ENCODE measurements around the gene PNKP. TPM values are rescaled to one million over a fixed set of nuclear protein-coding genes. Genes with fewer than 3 reads are reported as not detected.

PNKP gene
- total and polyA plus RNA-seq, 7 donors, result 16.7 to 31.9 (median 21.7) TPM

DNA sequence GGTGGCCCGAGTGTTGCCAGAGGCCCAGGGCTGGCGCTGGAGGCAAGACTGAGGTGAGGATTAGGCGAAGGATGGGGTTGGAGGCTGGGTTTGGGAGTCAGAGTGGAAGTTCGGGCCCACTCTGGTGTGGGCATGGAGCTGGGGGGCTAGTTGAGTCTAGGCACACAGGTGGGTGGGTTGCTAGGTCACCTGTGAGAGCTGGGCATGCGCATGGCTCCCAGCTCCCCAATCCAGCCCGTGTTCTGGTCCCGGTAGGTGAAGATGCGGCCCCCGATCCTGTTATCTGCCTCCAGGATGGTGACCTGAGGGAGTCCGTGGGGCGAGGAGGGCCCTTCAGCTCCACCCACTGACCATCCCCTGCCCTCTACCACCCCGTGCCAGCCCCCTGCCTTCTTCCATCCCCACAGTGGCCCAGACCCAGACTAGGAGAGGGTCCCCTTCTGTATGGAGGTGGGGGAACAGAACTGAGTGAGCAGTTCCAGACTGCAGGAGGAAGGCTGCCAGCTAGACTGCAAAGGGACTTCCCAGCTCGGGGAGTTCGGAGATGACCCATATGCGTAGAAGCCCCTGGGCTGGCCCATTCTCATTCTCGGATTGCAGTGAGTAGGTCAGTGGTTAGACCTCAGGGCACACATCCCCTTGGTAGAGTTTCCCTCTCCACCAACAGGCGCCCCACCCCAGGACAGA lies 27.6 kb upstream of the PNKP start:
- peaks cover 5% of the 10 kb centered on the region for H3K4me1 ChIP-seq
- no peaks in the 10 kb centered on the region for H3K27me3 ChIP-seq (ENCODE audit: insufficient read depth in 3 of 3, low read length in 2 of 3)
- H3K4me3 ChIP-seq, result no peak overlapping the region
- TF ChIP-seq, protein P1, sequence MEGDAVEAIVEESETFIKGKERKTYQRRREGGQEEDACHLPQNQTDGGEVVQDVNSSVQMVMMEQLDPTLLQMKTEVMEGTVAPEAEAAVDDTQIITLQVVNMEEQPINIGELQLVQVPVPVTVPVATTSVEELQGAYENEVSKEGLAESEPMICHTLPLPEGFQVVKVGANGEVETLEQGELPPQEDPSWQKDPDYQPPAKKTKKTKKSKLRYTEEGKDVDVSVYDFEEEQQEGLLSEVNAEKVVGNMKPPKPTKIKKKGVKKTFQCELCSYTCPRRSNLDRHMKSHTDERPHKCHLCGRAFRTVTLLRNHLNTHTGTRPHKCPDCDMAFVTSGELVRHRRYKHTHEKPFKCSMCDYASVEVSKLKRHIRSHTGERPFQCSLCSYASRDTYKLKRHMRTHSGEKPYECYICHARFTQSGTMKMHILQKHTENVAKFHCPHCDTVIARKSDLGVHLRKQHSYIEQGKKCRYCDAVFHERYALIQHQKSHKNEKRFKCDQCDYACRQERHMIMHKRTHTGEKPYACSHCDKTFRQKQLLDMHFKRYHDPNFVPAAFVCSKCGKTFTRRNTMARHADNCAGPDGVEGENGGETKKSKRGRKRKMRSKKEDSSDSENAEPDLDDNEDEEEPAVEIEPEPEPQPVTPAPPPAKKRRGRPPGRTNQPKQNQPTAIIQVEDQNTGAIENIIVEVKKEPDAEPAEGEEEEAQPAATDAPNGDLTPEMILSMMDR (IDR thresholded peaks at IDR 0.05), result no peak
- H3K9me3 ChIP-seq, result no peaks in the 10 kb centered on the region
- intact Hi-C loops (cut with DNase I), result loop anchor here in 1 of 2 donors (5.0 kb wide), 1 partner anchor 32 kb away; the partner anchor contains the start of genes ATF5 and NUP62
- no peaks in the 10 kb centered on the region for H3K36me3 ChIP-seq (ENCODE audit: insufficient read depth in 1 of 2, low read depth in 1 of 2)
- 78 to 85% (median 81%) methylated on average over 17 of the region's 17 CpGs for WGBS, 3 donors
- no peak overlapping the region for H3K27ac ChIP-seq
- DNase-seq (no peak), ATAC-seq (no peak)

DNA sequence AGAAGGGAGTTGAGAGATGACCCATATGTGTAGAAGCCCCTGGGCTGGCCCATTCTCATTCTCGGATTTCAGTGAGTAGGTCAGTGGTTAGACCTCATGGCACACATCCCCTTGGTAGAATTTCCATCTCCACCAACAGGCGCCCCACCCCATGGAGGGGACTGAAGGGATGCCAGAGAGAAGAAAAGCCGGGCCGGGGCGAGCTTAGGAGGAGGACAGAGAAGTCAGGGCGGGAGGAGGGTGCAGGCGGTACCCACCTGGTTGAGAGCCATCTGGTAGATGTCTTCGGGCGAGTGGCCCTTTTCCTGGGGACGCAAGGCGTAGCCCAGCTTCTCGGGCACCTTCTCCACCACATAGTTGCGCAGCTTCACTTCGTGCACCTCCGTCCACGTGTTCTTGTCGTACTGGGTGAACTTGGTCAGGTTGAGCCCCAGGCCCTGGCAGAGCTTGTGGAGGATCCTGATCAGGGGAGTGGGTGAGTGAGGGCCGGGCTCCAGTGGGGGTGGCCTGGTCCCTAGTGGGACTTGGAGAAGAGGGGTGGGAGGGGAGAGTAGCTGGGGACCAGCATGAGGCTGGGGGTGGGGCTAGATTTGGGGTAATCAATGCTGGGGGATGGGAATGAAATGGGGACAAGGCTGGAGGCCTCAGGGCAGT lies 26.8 kb upstream of the PNKP start:
- peaks cover 0 to 4% of the 10 kb centered on the region in 2 donors for H3K36me3 ChIP-seq (ENCODE audit: insufficient read depth in 1 of 2, low read depth in 1 of 2)
- TF ChIP-seq, protein P1 (IDR thresholded peaks at IDR 0.05), result no peak
- H3K9me3 ChIP-seq, result no peaks in the 10 kb centered on the region
- H3K4me3 ChIP-seq, result no peak overlapping the region
- 88 to 96% (median 90%) methylated on average over 18 of the region's 18 CpGs for WGBS, 3 donors
- no peaks in the 10 kb centered on the region for H3K27me3 ChIP-seq (ENCODE audit: insufficient read depth in 3 of 3, low read length in 2 of 3)
- DNase-seq (no peak), ATAC-seq (no peak)
- peaks cover 9% of the 10 kb centered on the region for H3K4me1 ChIP-seq
- H3K27ac ChIP-seq, result no peak overlapping the region
- intact Hi-C loops (cut with DNase I), result loop anchor here in 1 of 2 donors (5.0 kb wide), 1 partner anchor 33 kb away; the partner anchor contains the start of genes ATF5 and NUP62

DNA sequence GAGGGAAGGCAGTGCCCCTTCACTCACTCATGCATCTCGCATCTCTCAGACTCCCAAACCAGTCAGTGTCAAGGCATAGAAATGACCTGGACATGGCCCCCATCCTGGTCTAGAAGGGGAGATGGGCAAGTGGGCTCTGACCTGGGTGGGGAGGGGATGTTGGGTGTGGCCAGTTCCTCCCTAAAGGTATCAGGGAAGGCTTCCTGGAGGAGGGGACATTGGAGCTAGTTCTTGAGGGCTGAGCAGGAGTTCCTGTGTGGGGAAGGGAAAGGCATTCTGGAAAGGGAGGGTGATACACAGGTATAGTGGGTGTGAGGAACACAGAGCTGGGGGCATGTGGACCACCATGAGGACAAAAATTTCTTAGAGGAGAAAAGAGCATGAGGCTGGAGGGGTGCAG lies 25.3 kb upstream of the PNKP start:
- no peak for ATAC-seq
- H3K4me1 ChIP-seq, result peaks cover 9% of the 10 kb centered on the region
- 78 to 93% (median 92%) methylated on average over 1 of the region's 1 CpG for WGBS, 3 donors
- H3K27ac ChIP-seq, result no peak overlapping the region
- H3K4me3 ChIP-seq, result no peak overlapping the region
- TF ChIP-seq, protein P1 (IDR thresholded peaks at IDR 0.05), result no peak
- DNase-seq, result no peak
- peaks cover 0 to 16% of the 10 kb centered on the region in 2 donors for H3K36me3 ChIP-seq (ENCODE audit: insufficient read depth in 1 of 2, low read depth in 1 of 2)
- no peaks in the 10 kb centered on the region for H3K9me3 ChIP-seq
- no peaks in the 10 kb centered on the region for H3K27me3 ChIP-seq (ENCODE audit: insufficient read depth in 3 of 3, low read length in 2 of 3)
- intact Hi-C loops (cut with DNase I), result loop anchor here in 1 of 2 donors (5.0 kb wide), 1 partner anchor 35 kb away; the partner anchor contains the start of genes ATF5 and NUP62

- Histone ChIP-seq H3K27ac (no peak overlapping the region), H3K27me3 (ENCODE audit: insufficient read depth in 3 of 3, low read length in 2 of 3) (no peaks in the 10 kb centered on the region), H3K9me3 (no peaks in the 10 kb centered on the region), H3K4me3 (no peak overlapping the region), H3K4me1 (peaks cover 9% of the 10 kb centered on the region), H3K36me3 (ENCODE audit: insufficient read depth in 1 of 2, low read depth in 1 of 2) (peaks cover 0 to 27% of the 10 kb centered on the region in 2 donors)
- WGBS, 3 donors, result 75 to 79% (median 76%) methylated on average over 17 of the region's 17 CpGs
- DNase-seq (no peak), ATAC-seq (no peak)
- intact Hi-C loops (cut with DNase I), result loop anchor here in 1 of 2 donors (5.0 kb wide), 1 partner anchor 36 kb away; the partner anchor contains the start of genes ATF5 and NUP62
- TF ChIP-seq, protein P1 (IDR thresholded peaks at IDR 0.05), result no peak
Measured at GRCh38 chr19:49891393-49891792, 24.0 kb upstream of the PNKP start.

All from psoas muscle (tissue), 8 donors.